Iris pigment epithelial cell (primary cell): Measurements from ENCODE around the gene TTC28.
"Not testable (repeated sequence)": the region's sequence is repeated elsewhere in the genome, so short reads cannot be mapped to it uniquely, and the experiment has no call there.

Experiments used
- DNase-seq: peaks from one replicate; pipeline ENCODE4 v3.0.0-alpha.2; 2011; ENCODE audit warnings: low read depth

Gene TTC28

GRCh38 chr22:28484662-28485061 is 195.0 kb downstream of the TTC28 start:
- DNase-seq, result no peak

GRCh38 chr22:28481725-28482124 is 197.9 kb downstream of the TTC28 start:
- DNase-seq, result no peak

- no peak for DNase-seq
These were observed 199.5 kb downstream of the TTC28 start for GRCh38 chr22:28480000-28480715.

- no peak for DNase-seq
These were observed 201.1 kb downstream of the TTC28 start for GRCh38 chr22:28478564-28478963.

- DNase-seq, result no peak
These were observed 202.1 kb downstream of the TTC28 start for GRCh38 chr22:28477556-28477955.

- DNase-seq, result no peak
These were observed 205.3 kb downstream of the TTC28 start for GRCh38 chr22:28474330-28474729.

GRCh38 chr22:28473258-28473657 is 206.4 kb downstream of the TTC28 start:
- no peak for DNase-seq

- DNase-seq, result not testable (repeated sequence)
These were observed 212.6 kb downstream of the TTC28 start for GRCh38 chr22:28467055-28467454.

GRCh38 chr22:28466399-28466798 is 213.2 kb downstream of the TTC28 start:
- no peak for DNase-seq

GRCh38 chr22:28465841-28466240 is 213.8 kb downstream of the TTC28 start:
- DNase-seq, result no peak

- DNase-seq, result no peak
These were observed 215.5 kb downstream of the TTC28 start for GRCh38 chr22:28464127-28464526.

- DNase-seq, result not testable (repeated sequence)
These were observed 216.2 kb downstream of the TTC28 start for GRCh38 chr22:28463408-28463807.

- no peak for DNase-seq
These were observed 216.7 kb downstream of the TTC28 start for GRCh38 chr22:28462901-28463300.

- DNase-seq, result no peak
These were observed 217.6 kb downstream of the TTC28 start for GRCh38 chr22:28462041-28462440.

- DNase-seq, result no peak
These were observed 225.1 kb downstream of the TTC28 start for GRCh38 chr22:28454431-28455064.

- DNase-seq, result peak; percentile 21
These were observed 229.5 kb downstream of the TTC28 start for GRCh38 chr22:28450109-28450508.

GRCh38 chr22:28449041-28449440 is 230.6 kb downstream of the TTC28 start:
- no peak for DNase-seq

- DNase-seq, result no peak
These were observed 231.0 kb downstream of the TTC28 start for GRCh38 chr22:28448625-28449024.

- peak; percentile 38 for DNase-seq
These were observed 235.0 kb downstream of the TTC28 start for GRCh38 chr22:28444659-28445058.

GRCh38 chr22:28443526-28443876 is 236.1 kb downstream of the TTC28 start:
- peak; percentile 76 for DNase-seq

- peak; percentile 23 for DNase-seq
These were observed 236.7 kb downstream of the TTC28 start for GRCh38 chr22:28442711-28443525.

- DNase-seq, result peak; percentile 83
These were observed 237.4 kb downstream of the TTC28 start for GRCh38 chr22:28442264-28442710.

- peak; percentile 36 for DNase-seq
These were observed 237.8 kb downstream of the TTC28 start for GRCh38 chr22:28441720-28442263.
